Epithelial cell of esophagus (primary cell): ENCODE results near the gene CORO2B.

Experiments
- DNase-seq: peaks from one replicate; pipeline ENCODE4 v3.0.0; 2010; ENCODE audit warnings: low read depth
- H3K4me3 ChIP-seq: 2 replicates; pipeline ENCODE4 v1.5.1; 2011; ENCODE audit warnings: mild to moderate bottlenecking, low read length, control low read depth
- TF ChIP-seq, protein P1 (sequence below): IDR thresholded peaks from 2 replicates; pipeline ENCODE4 v1.5.1; 2011; ENCODE audit warnings: low read depth, mild to moderate bottlenecking, low read length, control low read depth, inconsistent platforms; ENCODE audit not compliant: insufficient read depth; ENCODE audit errors: missing control alignments

CORO2B gene

GRCh38 chr15:68721886-68722285, 143.1 kb downstream of the CORO2B start:
- TF ChIP-seq, protein P1, sequence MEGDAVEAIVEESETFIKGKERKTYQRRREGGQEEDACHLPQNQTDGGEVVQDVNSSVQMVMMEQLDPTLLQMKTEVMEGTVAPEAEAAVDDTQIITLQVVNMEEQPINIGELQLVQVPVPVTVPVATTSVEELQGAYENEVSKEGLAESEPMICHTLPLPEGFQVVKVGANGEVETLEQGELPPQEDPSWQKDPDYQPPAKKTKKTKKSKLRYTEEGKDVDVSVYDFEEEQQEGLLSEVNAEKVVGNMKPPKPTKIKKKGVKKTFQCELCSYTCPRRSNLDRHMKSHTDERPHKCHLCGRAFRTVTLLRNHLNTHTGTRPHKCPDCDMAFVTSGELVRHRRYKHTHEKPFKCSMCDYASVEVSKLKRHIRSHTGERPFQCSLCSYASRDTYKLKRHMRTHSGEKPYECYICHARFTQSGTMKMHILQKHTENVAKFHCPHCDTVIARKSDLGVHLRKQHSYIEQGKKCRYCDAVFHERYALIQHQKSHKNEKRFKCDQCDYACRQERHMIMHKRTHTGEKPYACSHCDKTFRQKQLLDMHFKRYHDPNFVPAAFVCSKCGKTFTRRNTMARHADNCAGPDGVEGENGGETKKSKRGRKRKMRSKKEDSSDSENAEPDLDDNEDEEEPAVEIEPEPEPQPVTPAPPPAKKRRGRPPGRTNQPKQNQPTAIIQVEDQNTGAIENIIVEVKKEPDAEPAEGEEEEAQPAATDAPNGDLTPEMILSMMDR: no peak
- no peak for DNase-seq
- H3K4me3 ChIP-seq: no peak overlapping the region

DNA sequence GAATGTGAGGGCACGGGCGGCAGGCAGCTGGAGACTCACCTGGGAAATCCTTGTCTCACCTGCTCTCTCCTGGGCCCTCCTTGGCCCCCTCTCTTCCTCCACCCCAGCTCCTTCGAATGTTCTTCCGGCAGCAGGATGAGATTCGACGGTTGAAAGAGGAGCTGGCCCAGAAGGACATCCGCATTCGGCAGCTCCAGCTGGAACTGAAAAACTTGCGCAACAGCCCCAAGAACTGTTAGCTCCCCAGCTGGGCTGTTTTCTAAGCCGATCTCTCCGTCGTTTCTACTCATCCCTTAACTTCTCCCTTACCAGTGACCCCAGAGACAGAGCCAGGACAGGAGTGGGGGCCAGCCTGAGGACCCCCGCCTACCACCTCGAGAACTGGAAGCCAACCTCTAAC, 146.9 kb downstream of the CORO2B start:
- no peak overlapping the region for H3K4me3 ChIP-seq
- no peak for DNase-seq
- TF ChIP-seq, protein P1: no peak

- TF ChIP-seq, protein P1: no peak
- no peak for DNase-seq
- no peak overlapping the region for H3K4me3 ChIP-seq
Observed at GRCh38 chr15:68726246-68726645, 147.5 kb downstream of the CORO2B start.

DNA sequence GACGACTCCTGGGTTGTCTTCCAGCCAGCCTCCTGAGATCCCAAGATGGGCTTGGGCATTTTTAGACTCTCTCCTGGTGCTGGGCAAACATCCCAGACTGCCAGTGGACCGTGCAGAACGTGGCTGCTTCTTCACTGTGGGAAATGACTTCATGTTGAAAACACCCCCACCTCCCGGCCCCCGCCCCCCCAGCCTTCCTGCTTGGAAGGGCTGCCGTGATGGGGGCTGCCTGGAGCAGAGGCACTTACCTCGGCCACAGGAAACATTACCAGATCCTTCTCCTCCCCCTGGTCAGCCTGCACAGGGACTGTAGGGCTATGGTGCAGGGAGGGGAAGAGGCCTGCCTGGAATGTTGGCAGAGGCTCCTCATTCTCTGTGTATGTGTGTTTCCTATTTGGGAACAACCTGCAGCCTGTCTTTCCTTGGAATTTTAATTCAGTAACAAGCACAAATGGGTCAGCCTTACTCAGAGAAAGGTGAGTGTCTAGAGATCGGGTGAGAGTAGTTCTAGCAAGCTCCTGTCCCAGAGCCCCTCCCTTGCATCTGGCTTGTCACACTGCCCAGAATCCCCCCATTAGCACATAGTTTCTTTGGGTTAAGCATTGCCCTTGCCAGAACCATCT, 151.1 kb downstream of the CORO2B start:
- DNase-seq: no peak
- TF ChIP-seq, protein P1: no peak
- no peak overlapping the region for H3K4me3 ChIP-seq

DNA sequence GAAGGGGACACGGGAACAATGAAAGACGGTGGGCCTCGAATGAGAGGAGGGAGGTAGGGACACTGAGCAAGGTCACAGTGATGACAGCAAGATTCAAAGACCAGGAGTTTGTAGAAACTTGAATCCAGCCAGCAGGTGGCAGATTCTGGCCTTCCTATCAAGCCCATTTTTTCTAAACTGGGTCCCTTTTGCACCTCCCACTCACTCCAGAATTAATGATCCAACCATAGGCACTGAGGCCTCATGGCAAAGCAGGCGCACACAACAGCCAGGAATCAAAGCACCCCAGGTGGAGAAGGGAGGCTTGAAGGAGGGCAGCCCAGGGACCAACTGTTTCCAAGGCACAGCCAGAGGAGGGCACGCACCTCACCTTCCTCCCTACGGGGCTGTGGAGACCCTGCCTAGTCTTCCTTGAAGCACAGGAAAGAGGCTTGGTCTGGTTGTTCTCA, 151.7 kb downstream of the CORO2B start:
- DNase-seq: peak; percentile 59
- TF ChIP-seq, protein P1: peak; percentile 60
- H3K4me3 ChIP-seq: no peak overlapping the region

- DNase-seq: no peak
- TF ChIP-seq, protein P1: no peak
Observed at GRCh38 chr15:68730976-68731897, 152.4 kb downstream of the CORO2B start.

More at GRCh38 chr15:68730976-68731897, 152.4 kb downstream of the CORO2B start:
- no peak overlapping the region for H3K4me3 ChIP-seq
